ENCODE measurements around the gene RAD23A.

DNA sequence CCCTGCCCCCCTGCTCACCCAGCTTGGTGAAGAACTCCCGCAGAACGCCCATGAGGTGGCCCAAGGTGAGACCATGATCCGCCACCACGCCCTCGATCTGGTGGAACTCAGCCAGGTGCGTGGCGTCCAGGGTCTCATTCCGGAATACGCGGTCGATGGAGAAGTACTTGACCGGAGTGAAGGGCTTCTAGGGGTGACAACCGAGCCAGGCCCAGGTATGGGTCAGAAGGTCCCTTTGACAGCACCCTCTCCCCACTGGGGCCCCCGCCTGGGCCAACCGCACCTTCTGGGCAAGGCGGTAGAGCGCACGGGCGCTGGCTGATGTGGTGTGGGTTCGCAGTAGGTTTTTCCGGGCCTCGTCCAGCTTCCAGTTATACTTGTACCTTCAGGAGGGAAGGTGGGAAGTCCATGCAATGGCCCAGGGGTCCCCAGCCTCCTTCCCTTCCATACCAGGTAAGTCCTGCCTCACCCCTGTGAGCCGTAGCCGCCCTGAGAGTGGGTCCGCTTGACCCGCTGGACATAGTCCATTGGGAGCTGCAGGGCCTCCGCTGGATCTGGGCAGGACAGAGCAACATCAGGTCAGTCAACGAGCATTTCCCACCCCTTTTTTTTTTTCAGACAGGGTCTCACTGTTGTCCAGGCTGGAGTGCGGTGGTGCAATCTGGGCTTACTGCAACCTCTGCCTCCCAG lies 20.9 kb upstream of the RAD23A start:
- TF ChIP-seq RFX5 (IDR thresholded peaks at IDR 0.05; ENCODE audit: low read depth, low read length): no peak
- TF ChIP-seq, protein P1, sequence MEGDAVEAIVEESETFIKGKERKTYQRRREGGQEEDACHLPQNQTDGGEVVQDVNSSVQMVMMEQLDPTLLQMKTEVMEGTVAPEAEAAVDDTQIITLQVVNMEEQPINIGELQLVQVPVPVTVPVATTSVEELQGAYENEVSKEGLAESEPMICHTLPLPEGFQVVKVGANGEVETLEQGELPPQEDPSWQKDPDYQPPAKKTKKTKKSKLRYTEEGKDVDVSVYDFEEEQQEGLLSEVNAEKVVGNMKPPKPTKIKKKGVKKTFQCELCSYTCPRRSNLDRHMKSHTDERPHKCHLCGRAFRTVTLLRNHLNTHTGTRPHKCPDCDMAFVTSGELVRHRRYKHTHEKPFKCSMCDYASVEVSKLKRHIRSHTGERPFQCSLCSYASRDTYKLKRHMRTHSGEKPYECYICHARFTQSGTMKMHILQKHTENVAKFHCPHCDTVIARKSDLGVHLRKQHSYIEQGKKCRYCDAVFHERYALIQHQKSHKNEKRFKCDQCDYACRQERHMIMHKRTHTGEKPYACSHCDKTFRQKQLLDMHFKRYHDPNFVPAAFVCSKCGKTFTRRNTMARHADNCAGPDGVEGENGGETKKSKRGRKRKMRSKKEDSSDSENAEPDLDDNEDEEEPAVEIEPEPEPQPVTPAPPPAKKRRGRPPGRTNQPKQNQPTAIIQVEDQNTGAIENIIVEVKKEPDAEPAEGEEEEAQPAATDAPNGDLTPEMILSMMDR (conservative IDR thresholded peaks at IDR 0.05; ENCODE audit: low read depth, low read length): no peak
- TF ChIP-seq CEBPB (IDR thresholded peaks at IDR 0.05; ENCODE audit: low read depth, low read length): no peak
- TF ChIP-seq RAD21 (IDR thresholded peaks at IDR 0.05; ENCODE audit: low read length): no peak

Data from IMR-90 (cell line).